Breast epithelium (tissue), 4 donors: ENCODE data around the gene PFN2. TPM values are rescaled to one million over a fixed set of nuclear protein-coding genes. Genes with fewer than 3 reads are reported as not detected.

Experiments
- DNase-seq, 2 donors: peaks; one replicate each; pipeline ENCODE4 v3.0.0-alpha.2; 2019; ENCODE audit warnings: low spot score in 2 of 2
- H3K27ac ChIP-seq, 2 donors: fragments of 200-600 bp; sonication (generic) in 1 of 2; one replicate each; pipeline ENCODE4 v1.5.1; 2016 to 2019; ENCODE audit warnings: mild to moderate bottlenecking in 1 of 2
- H3K27me3 ChIP-seq, 2 donors: fragments of 200-600 bp; sonication (generic) in 1 of 2; one replicate each; pipeline versions ENCODE4 v1.5.1 to v1.6.0; 2017 to 2019; ENCODE audit warnings: control low read depth in 1 of 2, mild to moderate bottlenecking in 1 of 2
- H3K36me3 ChIP-seq: fragments of 200-600 bp; one replicate; pipeline ENCODE4 v1.5.1; 2019
- H3K4me1 ChIP-seq, 2 donors: fragments of 200-600 bp; sonication (generic); one replicate each; pipeline ENCODE4 v1.5.1; 2016 to 2019; ENCODE audit warnings: control low read depth in 1 of 2
- H3K4me3 ChIP-seq, 3 donors: fragments of 200-600 bp; sonication (generic); 1 replicate in 2 of 3; 2 replicates in 1 of 3; pipeline ENCODE4 v1.5.1; 2016 to 2019; ENCODE audit warnings: mild to moderate bottlenecking in 3 of 3, moderate library complexity in 2 of 3
- H3K9me3 ChIP-seq, 2 donors: fragments of 200-600 bp; sonication (generic) in 1 of 2; one replicate each; pipeline ENCODE4 v1.5.1; 2016 to 2019; ENCODE audit warnings: control low read depth in 1 of 2
- CTCF ChIP-seq, 3 donors: fragments of 450-650 bp; IDR thresholded peaks; one replicate each; pipeline ENCODE4 v1.5.1; 2016 to 2017; ENCODE audit warnings: antibody characterized with exemption in 3 of 3, mild to moderate bottlenecking in 3 of 3, moderate library complexity in 3 of 3
- POLR2A ChIP-seq: fragments of 450-650 bp; IDR thresholded peaks from one replicate; pipeline ENCODE4 v1.6.1; 2016; ENCODE audit warnings: antibody characterized with exemption, mild to moderate bottlenecking, moderate library complexity
- POLR2AphosphoS5 ChIP-seq, 3 donors: sonication (generic); formaldehyde crosslinking; IDR thresholded peaks; one replicate each; pipeline ENCODE4 v1.6.1; 2017; ENCODE audit warnings: antibody characterized with exemption in 3 of 3
- intact Hi-C: fragments of 100-400 bp; cut with DNase I; formaldehyde crosslinking; loops from one replicate; pipeline ENCODE4 v1.15.1; 2023; ENCODE audit warnings: low total_unique reads
- total RNA-seq, 3 donors: library from RNA; depleted of rRNA; stranded (reverse); fragments of >200 nt; gene quantifications; one replicate each; pipeline ENCODE4 v1.1.0, GENCODE V29; 2016

The PFN2 gene
- total RNA-seq, 3 donors from 2014 or later, result 48.2 to 65.6 (median 49.8) TPM

GRCh38 chr3:149968216-149968615 is 2.5 kb downstream of the PFN2 start:
- Histone ChIP-seq H3K36me3 (no peaks in the 10 kb centered on the region), H3K4me3 (no peak overlapping the region), H3K4me1 (peaks cover 0 to 6% of the 10 kb centered on the region in 2 donors), H3K27ac (no peak overlapping the region), H3K9me3 (no peaks in the 10 kb centered on the region), H3K27me3 (no peaks in the 10 kb centered on the region)
- TF ChIP-seq POLR2A (no peak), CTCF (IDR thresholded peaks at IDR 0.05) (no peak), POLR2AphosphoS5 (IDR thresholded peaks at IDR 0.05) (no peak)
- intact Hi-C loops, result no loop called here
- no peak for DNase-seq

DNA sequence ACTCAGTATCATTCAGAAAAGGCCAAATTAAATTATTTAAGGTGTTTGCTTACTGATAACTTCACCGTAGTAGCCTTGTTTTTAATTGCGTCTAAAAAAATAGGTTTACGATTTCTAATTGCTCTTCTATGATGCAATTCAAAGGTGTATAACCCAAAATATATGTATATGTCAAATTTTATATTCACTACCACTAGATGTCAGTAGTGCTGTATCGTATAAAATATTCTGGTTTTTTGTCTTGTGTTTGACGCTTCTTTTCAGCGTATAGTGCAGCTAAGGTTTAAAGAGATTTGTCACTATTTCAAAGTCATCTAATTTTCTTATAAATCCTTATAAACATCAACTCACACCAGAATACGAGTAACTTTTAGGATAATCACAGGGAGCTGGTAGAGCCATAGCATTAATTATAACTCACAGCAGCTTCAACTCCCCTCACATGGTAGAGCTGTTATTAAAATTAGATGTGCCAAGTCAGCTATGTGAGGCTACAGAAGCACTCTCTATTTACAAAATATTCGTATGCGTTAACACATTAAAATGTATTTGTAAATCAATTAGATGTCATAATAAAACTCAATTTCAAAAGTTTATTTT is 3.5 kb downstream of the PFN2 start:
- Histone ChIP-seq H3K4me3 (no peak overlapping the region), H3K4me1 (peaks cover 0 to 6% of the 10 kb centered on the region in 2 donors), H3K9me3 (no peaks in the 10 kb centered on the region), H3K27me3 (no peaks in the 10 kb centered on the region), H3K27ac (no peak overlapping the region), H3K36me3 (no peaks in the 10 kb centered on the region)
- no peak for DNase-seq
- intact Hi-C loops, result no loop called here
- TF ChIP-seq CTCF (IDR thresholded peaks at IDR 0.05) (peak in 2 of 3 donors; percentile 60 to 68), POLR2AphosphoS5 (IDR thresholded peaks at IDR 0.05) (no peak)

DNA sequence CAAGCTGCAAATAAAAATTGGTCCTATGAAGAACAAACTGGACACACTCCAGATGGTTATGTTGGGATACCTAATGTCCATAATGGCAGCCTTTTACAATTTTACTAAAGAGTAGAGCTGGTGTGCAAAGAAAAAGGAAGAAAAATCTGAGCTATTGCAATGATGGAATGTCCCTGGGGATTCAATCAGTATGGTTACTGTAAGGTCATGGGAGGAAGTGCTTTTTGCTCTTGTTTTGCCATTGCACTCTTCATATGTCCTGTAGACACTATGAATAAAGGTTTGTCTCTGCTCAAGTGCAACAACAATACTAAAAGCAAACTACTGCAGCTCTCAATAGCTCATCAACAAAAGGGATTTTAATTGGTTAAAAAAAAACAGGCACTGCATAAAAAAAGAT is 5.4 kb downstream of the PFN2 start:
- DNase-seq, result no peak
- H3K4me1 ChIP-seq, result peaks cover 0 to 6% of the 10 kb centered on the region in 2 donors

GRCh38 chr3:149964291-149964690 is 6.4 kb downstream of the PFN2 start:
- Histone ChIP-seq H3K4me1 (peaks cover 0 to 6% of the 10 kb centered on the region in 2 donors), H3K36me3 (no peaks in the 10 kb centered on the region), H3K27me3 (no peaks in the 10 kb centered on the region), H3K9me3 (no peaks in the 10 kb centered on the region), H3K27ac (no peak overlapping the region), H3K4me3 (no peak overlapping the region)
- TF ChIP-seq CTCF (IDR thresholded peaks at IDR 0.05) (no peak), POLR2A (no peak), POLR2AphosphoS5 (IDR thresholded peaks at IDR 0.05) (no peak)
- intact Hi-C loops, result no loop called here
- no peak for DNase-seq

More for the DNA sequence above, 5.4 kb downstream of the PFN2 start:
- intact Hi-C loops, result no loop called here
- Histone ChIP-seq H3K27me3 (no peaks in the 10 kb centered on the region), H3K27ac (no peak overlapping the region), H3K9me3 (no peaks in the 10 kb centered on the region), H3K4me3 (no peak overlapping the region), H3K36me3 (no peaks in the 10 kb centered on the region)
- no peak for TF ChIP-seq POLR2A
- no peak for TF ChIP-seq POLR2AphosphoS5 (IDR thresholded peaks at IDR 0.05)
- no peak for TF ChIP-seq CTCF (IDR thresholded peaks at IDR 0.05)

DNA sequence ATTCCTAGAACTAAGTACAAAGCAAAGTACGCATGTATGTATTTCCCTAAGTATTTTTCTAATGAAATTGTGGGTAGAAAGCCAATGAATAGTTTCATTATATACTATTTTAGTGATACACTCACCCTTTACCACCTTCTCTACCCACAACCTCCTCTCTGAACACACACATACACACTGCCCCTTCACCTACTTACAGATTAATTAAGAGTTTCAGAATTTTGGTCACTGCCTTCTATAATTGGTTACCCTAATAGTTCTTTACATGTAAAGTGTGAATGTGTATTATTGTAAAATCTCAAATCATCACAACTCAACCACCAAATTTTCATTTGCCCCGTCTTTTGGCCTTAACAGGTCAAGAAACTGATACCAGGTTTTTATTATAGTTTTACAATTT is 7.2 kb downstream of the PFN2 start:
- TF ChIP-seq POLR2AphosphoS5 (IDR thresholded peaks at IDR 0.05), result no peak
- no peak for TF ChIP-seq CTCF (IDR thresholded peaks at IDR 0.05)
- TF ChIP-seq POLR2A, result no peak
- DNase-seq, result no peak
- H3K27ac ChIP-seq, result no peak overlapping the region
- no peaks in the 10 kb centered on the region for H3K36me3 ChIP-seq
- intact Hi-C loops, result no loop called here
- no peaks in the 10 kb centered on the region for H3K9me3 ChIP-seq
- H3K27me3 ChIP-seq, result no peaks in the 10 kb centered on the region
- H3K4me3 ChIP-seq, result no peak overlapping the region
- H3K4me1 ChIP-seq, result peaks cover 0 to under 1% of the 10 kb centered on the region in 2 donors
